HG02610 (cell line): ENCODE data around the gene WIPF3.
"Not testable (repeated sequence)": the region's sequence is repeated elsewhere in the genome, so short reads cannot be mapped to it uniquely, and the experiment has no call there.

ENCODE experiments used
- ATAC-seq: cut with Tn5 transposase; IDR thresholded peaks from one replicate; pipeline ENCODE4 v1.9.1; 2021; ENCODE audit warnings: mild to moderate bottlenecking, moderate library complexity; ENCODE audit not compliant: unreplicated experiment

Gene WIPF3

DNA sequence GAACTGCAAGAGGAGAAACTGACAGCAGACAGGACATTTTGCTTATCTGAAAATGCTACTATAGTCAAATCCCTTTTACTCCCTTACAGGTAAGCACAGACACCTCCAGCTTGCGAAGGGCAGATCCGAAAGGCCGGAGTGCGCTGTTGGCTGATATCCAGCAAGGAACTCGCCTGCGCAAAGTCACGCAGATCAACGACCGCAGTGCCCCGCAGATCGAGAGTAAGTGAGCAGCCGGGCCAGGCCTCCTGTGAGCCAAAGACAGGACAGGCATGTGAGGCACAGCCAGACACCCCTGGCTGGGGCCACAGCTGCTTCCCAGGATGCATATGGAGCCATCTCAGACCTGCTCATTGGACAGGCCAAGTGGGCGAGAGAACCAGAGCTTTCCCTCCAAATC is 69.4 kb downstream of the WIPF3 start:
- no peak for ATAC-seq

DNA sequence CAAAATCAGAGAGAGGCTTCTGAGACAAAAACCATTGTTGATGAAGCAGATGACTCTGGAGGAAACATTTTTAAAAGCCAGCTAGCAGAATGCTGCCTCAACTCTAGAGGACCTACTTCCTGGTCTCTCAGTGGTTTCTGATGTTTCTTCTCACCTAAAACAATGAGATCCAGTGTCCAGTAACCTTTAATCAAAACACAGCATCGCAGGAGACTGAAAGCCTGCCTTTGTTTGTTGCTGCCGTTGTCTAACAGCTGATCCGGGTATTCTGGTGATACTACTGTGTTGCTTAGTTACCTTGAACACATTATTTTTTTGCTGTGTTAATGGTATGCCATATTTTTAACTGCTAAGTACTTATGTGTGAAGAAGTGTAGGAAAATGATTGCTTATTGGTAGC is 70.9 kb downstream of the WIPF3 start:
- no peak for ATAC-seq

DNA sequence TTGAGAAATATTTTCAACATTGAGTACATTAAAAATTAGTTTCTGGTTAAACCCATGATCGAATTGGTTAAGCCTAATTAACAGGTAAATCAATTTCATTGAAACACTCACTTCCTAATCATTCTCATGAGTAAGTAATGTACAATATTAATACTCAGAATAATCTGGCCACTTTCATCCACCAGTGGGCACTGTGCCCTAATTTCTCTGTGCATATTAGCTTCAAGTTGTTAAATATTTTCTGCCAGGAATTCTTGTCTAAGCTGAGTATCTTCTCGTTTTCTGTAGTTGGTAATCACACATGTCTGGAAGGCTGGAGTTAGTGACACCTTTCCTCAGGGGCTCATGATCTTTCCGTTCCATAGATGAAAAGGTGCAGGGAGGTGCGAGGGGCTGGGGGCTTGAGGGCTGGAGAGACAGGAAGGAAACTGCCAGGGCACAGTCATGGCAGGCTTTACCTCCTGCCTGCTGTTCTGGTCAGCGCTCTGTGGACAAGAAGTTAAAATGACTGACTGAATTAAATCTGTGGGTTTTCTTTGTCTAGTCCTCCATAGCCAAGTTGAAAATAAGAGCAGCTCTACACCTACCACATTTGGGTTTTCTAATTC is 71.9 kb downstream of the WIPF3 start:
- ATAC-seq = no peak

DNA sequence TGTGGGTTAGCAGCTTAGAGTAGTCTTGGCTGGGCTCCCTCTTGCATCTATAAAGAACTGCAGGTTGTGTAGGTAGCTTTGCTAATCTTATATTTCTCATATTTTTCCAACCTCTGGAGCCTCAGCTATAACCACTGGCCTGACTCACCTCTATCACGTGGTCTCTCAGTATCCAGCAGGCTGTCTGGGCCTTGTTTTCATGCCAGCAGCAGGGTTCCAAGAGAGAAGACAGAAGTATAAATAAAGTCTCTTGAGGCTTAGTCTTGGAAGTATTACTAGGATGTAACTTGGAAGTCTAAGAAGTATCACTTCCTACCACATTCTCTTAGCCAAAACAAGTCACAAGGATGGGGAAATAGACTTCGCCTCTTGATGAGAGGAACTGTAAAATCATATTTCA is 73.3 kb downstream of the WIPF3 start:
- no peak for ATAC-seq

DNA sequence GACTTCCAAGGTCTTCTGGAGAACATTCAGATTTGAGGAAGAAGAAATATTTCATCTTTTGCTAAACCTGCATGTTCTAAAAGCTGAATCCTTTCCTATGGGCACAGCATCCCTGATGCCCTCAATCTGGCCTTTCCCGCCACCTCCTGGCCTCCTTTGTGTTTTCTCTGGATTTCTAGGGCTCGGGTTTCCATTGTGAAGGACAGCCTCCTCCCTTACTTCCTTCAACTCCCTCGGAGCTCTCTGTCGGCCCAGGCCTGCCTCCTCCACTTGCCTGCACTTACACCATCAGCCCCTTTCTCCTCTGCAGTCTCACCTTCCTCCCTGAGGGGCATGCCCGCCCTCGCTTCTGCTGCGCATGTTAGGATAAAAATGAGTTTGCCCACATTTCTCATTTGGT is 75.4 kb downstream of the WIPF3 start:
- ATAC-seq = no peak

DNA sequence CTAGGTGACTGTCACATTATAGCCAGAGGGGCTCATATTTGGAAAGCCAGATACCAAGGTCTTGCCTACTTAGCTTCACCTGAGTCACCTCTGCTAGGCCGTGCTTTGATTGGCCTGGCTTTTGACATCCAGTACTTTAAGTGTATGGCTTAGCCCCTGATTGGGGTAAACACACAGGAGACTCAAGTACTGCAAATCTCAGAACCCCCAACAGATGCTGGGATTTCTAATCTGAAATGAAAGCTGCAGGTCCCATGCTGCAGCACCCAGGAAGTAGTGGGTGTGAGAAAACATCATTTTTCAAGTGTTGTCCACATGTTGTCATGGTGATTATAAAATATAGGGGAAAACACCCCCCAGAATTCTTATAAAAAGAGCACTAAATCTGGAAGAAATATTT is 76.2 kb downstream of the WIPF3 start:
- ATAC-seq = no peak

DNA sequence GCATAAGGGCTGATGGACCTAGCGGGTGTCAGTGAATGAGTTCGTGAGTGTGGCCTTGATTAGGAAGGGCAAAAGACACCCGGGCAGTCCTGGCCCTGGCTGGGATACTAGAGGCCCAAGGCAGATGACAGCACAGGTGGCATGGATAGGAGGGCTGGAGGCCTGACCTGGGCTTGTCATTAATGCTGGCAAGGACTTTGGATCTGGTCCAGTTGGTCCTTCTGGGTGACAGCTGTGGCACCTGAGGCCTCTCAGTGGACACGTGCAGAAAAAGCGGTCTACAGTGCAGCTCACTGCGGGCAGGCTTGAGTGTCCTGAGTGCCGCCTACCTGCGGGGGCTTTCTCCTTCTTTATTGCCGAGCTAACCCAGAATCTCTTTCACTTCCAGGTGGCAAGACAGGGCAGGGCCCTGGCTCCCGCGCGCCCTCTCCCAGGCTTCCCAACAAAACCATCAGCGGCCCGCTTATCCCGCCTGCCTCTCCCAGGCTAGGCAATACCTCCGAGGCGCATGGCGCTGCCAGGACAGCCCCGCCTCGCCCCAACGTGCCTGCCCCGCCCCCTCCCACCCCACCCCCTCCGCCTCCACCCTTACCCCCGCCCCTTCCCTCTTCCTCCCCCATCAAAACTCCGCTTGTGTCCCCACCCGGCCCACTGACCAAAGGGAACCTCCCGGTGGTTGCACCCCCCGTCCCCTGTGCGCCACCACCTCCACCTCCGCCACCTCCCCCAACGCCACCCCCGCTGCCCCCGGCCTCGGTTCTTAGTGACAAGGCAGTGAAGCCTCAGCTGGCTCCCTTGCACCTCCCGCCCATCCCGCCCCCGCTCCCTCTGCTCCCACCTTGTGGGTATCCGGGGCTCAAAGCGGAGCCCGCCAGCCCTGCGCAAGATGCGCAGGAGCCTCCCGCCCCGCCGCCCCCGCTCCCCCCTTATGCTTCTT is 77.4 kb downstream of the WIPF3 start:
- no peak for ATAC-seq

DNA sequence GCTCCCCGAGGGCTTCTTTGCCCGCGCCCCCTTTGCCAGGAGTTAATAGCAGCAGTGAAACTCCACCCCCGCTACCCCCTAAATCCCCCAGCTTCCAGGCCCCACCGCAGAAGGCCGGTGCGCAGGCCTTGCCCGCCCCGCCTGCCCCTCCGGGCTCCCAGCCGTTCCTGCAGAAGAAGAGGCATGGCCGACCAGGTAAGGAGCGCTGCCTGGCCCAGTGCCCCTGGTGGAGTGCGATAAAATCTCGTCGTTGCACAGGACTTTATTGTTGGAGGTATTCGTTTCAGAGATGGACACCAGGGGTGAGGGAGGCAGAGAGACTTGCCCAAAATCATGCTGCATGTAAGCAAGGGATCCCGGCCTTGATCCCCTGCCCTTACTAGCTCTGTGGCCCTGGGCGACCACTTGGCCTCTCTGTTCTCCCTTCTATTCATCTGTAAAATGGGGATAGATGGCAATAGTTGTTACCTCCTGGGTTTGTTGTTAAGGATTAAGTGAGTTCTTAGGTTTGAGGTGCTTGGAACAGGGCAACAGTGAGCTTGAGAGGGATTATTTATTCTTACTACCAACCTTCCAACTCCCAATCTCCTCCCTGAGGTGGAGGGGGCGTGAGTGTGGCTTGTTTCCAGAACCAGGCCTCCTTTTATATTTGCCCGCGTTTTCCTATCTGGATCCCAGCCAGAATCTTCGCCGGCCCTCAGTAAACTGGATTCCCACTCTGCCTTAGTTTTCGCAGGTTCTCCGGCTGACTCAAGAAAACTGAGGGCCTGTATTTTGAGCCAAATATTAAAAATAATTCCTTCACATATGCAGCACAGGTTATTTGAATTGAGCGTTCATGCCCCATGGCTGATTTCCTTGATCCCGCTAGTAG is 78.3 kb downstream of the WIPF3 start:
- ATAC-seq = no peak

DNA sequence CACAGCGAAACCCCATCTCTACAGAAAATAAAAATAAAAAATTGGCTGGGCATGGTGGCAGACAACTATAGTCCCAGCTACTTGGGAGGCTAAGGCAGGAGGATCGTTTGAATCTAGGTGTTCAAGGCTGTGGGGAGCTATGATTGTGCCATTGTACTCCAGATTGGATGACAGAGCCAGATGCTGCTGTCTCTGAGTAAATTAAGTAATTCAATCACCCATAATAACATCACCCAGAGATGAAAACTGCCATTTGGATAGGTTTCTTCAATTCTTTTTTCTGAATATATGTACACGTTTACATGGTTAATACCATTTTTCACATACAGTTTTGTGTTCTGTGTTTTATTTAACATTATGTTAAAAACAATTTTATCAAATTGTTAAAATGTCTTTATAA is 79.3 kb downstream of the WIPF3 start:
- ATAC-seq = no peak

DNA sequence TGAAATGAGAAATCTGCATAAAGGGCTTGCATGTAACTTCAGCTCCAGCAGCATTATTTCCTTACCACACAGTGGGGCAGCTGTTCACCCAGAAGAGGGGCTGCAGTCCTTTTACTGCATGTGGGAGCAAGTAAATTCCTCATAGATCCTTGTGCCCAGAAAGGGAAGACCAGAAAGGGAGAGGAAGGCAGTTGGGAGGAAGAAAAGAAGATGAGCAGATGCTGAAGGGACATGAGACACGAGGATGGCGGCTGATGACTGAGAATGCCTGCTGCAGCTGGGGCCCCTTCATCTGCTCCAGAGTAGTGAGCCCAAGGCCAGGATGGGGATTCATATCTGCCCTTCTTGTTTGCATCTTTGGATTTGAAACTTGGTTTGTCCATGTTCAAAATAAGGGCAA is 80.5 kb downstream of the WIPF3 start:
- ATAC-seq = no peak

DNA sequence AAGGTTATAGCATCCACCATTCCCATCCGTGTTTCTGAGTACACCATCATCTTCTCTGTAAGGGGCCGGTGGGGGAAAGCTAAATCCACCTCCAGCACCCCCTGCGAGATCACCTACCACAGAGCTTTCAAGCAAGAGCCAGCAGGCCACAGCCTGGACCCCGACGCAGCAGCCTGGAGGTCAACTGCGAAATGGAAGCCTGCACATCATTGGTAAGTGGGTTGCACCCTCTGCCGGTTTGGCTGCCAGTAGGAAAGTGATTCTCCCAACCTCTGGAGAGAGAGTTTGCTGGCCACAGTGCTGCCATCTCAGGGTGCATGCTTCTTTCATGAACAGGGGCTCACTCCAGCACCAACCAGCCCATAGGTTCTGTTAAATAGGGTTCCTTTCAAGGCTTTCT is 81.7 kb downstream of the WIPF3 start:
- ATAC-seq = no peak

DNA sequence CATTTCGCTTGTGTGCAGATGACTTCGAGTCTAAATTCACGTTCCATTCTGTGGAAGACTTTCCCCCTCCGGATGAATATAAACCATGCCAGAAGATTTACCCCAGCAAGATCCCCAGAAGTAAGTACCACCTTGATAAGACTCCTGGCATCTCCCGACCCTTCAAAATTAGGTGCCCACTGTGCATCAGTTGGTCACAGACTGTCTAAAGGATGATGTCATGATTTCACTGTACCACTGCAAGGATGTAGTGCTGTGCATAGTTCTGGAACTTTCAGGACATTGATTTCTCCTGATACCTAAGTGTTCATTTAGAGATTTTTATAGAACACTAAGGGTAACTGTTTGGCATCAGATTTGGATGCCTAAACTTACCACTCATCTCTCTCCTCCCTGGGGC is 83.0 kb downstream of the WIPF3 start:
- no peak for ATAC-seq

DNA sequence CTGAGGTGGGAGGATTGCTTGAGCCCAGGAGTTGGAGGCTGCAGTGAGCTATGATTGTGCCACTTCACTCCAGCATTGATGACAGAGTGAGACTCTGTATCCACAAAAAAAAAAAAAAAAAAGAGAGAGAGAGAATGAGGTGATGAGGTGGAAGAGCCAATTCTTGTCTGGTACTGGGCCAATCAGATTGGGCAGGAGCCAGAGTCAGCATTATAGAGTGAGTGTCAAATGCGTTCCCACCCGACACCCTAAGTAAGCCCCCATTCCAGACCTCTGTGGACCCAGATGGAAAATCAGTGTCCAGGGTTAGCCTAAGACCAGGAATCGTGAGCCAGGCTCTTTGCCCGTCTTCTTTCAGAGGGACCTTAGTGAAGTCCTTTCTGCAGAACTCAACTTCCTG is 83.9 kb downstream of the WIPF3 start:
- no peak for ATAC-seq

DNA sequence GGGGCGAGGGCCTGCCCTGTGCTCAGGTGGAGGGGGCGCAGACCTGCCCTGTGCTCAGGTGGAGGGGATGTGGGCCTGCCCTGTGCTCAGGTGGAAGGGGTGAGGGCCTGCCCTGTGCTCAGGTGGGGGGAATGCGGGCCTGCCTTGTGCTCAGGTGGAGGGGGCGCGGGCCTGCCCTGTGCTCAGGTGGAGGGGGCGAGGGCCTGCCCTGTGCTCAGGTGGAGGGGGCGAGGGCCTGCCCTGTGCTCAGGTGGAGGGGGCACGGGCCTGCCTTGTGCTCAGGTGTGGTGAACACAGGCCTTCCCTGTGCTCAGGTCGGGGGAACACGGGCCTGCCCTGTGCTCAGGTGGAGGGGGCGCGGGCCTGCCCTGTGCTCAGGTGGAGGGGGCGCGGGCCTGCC is 84.5 kb downstream of the WIPF3 start:
- ATAC-seq = not testable (repeated sequence)

DNA sequence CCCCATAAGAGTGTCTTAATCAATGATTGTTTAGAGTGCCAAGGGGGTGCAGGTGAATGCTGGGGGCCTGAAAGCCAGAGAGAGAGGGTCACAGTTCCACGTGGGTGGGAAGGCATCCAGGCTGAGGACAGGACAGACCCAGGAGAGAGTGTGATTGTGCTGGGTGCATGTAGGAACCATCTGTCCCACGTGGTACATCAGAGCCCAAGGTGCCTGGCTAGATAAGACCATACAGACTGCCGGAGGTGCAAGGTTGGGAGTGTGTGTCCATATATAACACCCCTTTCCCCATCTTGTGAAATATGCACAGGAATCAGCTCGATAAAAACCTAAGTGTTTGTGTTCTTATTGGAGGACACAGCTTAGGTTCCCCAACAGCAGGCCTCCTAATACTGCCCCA is 85.5 kb downstream of the WIPF3 start:
- no peak for ATAC-seq

DNA sequence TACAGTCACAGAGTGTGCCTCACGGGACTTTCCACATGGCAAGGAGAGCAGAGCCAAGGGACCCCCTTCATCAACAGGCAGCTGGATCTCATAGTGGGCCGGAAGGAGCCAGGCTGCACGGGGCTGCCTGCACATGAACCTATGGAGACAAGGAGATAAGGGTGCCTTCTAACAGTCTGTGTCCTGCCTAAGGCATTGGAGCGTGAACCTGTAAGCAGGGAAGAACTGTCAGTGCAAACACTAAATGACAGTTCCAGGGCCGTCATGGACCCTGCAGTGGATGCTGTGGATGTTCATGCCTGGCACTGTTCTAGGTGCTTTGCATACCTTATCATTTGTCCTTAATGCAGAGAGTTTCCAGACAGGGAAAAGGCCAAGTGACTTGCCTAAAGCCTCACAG is 85.9 kb downstream of the WIPF3 start:
- ATAC-seq = no peak

DNA sequence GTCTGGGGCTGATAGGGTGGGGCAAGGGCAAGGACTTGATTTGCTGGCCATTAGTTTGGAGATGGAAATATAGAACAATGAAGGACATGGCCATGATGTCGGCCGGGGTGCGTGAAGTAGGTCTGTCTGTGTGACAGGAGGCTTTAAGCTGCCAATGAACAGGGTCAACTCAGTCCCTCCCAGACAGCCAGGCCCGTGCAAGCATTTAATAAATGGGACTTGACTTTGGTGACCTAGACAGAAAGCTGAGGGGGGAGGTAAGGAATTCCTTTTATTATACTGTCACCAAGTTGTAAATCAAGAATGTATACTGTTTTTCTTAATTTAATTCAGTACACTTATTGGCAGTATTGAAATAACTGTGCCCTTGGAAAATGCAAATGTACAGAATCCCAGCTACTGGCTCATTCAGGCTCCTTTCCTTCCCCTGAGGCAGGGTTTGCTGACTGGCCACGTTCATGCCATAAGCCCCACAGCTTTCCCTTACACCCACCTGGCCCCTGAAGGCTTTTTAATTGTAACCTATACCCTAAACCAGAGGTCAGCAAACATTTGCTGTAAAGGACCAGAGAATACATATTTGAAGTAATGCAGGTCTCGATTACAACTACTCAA is 87.2 kb downstream of the WIPF3 start:
- ATAC-seq = no peak

DNA sequence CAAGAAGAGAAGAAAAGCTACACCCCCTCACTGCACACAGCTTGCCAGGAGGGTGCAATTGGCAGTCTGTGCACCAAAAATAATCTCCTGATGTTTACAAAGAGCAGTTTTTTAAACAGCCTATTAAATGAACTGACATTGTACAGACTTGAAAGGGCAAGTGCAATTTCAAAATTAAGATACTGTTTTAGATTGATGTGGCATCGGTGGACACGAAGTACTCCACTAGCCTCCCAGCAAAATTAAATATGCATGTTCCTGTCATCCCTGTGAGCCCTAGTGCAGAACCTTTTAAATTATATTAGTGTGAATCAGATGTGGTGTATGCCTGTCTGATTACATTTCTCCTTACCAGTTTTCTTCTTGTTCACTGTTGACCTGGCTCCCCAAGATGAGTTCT is 87.9 kb downstream of the WIPF3 start:
- ATAC-seq = no peak

DNA sequence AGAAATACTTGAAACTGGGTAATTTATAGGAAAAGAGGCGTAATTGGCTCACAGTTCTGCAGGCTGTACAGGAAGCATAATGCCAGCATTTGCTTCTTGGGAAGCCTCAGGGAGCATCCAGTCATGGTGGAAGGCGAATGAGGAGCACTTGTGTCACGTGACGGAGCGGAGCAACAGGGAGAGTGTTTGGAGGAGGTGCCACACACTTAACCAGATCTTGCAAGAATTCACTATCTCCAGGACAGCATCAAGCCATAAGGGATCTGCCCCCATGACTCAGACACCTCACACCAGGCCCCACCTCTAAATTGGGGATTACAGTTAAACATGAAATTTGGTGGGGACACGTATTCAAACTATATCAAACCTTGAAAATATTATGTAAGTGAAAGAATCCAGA is 89.3 kb downstream of the WIPF3 start:
- no peak for ATAC-seq

DNA sequence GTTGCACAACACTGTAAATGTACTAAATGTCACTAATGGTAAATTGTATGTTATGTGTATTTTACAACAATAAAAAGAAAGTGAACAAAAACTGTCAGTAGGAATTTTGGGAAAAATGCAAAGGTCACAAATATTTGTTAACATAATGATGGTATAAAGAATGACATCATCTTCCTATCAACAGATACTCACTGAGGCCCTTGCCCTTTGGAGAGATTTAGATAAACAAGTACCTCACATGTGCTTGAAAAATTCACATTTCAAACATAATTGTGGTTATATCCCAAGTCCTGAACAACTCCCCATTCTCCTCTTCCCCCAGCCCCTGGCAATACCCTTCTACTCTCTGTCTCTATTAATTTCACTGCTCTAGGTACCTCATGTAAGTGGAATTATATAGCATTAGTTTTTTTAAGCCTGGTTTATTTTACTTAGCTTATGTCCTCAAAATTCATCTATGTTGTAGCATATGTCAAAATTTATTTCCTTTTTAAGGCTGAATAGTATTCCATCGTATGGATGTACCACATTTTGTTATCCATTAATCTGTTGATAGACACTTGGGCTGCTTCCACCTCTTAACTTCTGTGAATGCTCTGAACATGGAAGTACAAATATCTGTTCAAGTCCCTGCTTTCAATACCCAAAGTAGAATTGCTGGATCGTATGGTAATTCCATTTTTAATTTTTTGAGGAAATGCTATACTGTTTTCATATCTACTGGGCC is 90.5 kb downstream of the WIPF3 start:
- ATAC-seq = no peak

DNA sequence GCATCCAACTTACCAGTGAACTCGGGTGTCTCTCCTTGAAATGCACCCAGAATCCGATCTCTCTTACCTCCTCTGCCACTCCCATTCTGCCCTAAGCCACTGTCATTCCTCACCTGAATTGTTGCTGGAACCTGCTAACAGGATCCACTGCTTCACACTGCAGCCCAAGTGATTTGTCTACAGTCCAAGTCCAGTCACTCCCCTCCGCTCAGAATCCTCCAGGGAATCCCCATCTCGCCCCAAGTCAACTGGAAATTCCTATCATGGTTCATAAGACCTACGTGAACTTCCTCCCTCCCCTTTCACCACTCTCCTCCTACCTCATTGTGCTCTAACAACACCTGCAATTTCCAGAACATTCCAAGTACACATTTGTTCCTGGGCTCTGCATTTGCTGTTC is 92.0 kb downstream of the WIPF3 start:
- no peak for ATAC-seq
